GM03348 (cell line): ENCODE measurements around the gene PTGFR.

Experiments used
- DNase-seq: peaks from one replicate; pipeline ENCODE4 v3.0.0; 2012; ENCODE audit warnings: low spot score

Gene PTGFR

GRCh38 chr1:78520216-78520615 lies 29.4 kb downstream of the PTGFR start:
- no peak for DNase-seq

DNA sequence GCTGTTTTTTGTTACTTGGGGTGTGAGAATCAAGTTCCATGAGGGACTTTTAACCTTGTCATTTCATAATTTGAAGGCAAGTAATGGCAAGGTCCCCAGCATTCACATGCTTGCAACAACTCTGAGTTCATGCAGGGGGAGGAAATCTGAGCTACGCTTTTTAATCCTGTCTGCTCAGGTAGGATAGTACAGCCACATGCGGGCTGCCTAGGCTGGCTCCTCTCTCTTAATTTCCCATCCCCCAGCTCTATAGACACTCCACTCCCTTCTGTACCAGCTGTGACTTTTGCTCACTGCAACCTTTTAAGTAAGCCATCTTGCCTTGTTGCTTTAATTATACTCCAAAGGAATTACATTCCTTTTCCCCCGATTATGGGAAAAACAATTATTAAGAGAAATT lies 30.1 kb downstream of the PTGFR start:
- DNase-seq: no peak

GRCh38 chr1:78522136-78522535 lies 31.4 kb downstream of the PTGFR start:
- DNase-seq: no peak

- no peak for DNase-seq
These were observed 35.7 kb downstream of the PTGFR start for GRCh38 chr1:78526496-78526895.

- peak; percentile 24 for DNase-seq
These were observed 36.9 kb downstream of the PTGFR start for GRCh38 chr1:78527706-78528105.

DNA sequence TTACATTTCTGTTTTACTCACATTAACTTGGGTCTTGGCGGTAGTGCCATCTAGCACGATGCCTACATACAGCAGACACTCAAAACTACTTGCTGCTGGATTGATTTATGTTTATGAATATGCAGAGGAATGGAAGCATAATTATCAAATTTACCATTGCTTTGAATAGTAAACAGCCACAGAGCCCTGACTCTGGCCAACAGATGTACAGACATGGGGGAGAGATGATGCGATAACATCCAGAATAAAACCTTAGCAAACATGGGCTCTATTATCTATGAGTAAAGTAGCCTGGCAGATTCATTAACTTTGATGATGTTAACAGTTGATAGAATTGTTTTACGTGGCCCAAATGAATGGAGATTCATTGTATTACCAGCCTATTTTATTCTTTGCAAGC lies 42.8 kb downstream of the PTGFR start:
- no peak for DNase-seq

- no peak for DNase-seq
These were observed 44.5 kb downstream of the PTGFR start for GRCh38 chr1:78535286-78535685.

DNA sequence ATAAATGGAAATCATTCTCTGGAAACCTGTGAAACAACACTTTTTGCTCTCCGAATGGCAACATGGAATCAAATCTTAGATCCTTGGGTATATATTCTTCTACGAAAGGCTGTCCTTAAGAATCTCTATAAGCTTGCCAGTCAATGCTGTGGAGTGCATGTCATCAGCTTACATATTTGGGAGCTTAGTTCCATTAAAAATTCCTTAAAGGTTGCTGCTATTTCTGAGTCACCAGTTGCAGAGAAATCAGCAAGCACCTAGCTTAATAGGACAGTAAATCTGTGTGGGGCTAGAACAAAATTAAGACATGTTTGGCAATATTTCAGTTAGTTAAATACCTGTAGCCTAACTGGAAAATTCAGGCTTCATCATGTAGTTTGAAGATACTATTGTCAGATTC lies 45.7 kb downstream of the PTGFR start:
- DNase-seq: peak; percentile 21

DNA sequence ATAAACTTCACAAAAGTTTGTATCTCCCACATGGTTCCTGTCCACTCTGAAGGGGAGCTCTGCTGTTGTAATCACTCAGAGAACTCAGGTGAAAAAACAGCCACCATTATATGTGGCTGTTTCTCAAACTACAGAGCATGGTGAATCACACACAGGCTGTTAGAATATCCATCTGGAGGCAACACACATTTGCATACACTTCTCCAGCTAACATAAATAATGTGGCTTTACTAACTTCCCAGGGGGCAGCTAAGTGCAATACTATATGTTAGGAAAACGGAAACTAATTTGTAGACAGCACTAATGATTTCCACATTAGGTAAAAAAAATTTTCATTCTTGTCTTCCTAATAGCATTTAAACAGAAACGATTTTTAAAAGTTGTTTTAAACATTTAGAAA lies 49.3 kb downstream of the PTGFR start:
- DNase-seq: no peak

GRCh38 chr1:78541479-78541878 lies 50.7 kb downstream of the PTGFR start:
- no peak for DNase-seq

- no peak for DNase-seq
These were observed 53.3 kb downstream of the PTGFR start for GRCh38 chr1:78543941-78544643.

- no peak for DNase-seq
These were observed 56.3 kb downstream of the PTGFR start for GRCh38 chr1:78547081-78547480.

DNA sequence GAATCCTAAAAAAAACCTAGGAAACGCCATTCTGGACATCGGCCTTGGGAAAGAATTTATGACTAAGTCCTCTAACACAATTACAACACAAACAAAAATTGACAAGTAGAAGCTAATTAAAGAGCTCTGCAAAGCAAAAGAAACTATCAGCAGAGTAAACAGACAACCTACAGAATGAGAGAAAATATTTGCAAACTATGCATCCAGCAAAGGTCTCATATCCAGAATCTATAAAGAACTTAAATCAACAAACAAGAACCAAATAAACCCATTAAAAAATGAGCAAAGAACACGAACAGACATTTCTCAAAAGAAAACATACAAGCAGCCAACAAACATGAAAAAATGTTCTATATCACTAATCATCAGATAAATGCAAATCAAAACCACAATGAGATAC lies 58.6 kb downstream of the PTGFR start:
- no peak for DNase-seq

DNA sequence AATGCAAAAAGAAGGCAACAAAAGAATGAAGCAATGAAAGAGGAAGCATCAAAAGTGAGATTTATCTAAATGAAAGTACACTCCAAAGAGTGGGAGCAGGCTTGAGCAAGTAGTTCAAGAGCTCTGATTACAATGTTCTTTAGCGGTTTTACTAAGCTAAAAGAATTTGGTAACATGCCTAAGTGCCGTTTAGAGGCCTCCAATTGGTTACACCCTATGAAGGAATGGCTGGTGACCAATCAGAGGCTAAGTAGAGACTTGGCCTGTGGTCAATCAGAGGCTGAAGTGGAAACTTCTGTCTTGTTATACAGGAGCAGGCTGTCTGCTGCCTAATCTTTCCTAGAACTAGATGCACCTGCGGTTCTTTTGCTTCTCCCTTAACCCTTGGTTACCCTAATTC lies 59.1 kb downstream of the PTGFR start:
- no peak for DNase-seq

DNA sequence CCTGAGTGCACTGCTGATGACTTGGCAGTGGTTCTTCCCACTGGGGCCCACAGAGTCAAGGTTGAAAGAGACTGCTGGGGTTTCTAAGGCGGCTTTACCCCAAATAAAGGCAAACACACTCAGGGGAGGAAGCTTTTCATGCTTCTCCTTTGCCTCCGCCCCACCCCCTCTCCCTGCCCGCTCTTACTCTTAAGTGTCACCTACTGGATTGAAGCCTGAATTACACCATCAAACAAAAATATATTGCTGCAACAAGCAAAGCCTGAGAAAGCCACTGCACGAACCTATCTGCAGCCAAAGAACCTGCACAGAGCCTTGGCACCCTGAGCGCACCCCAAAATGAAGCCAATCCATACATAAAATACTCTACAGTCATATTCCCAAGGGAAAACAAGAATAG lies 63.1 kb downstream of the PTGFR start:
- no peak for DNase-seq

- DNase-seq: no peak
These were observed 64.1 kb downstream of the PTGFR start for GRCh38 chr1:78554840-78555239.

DNA sequence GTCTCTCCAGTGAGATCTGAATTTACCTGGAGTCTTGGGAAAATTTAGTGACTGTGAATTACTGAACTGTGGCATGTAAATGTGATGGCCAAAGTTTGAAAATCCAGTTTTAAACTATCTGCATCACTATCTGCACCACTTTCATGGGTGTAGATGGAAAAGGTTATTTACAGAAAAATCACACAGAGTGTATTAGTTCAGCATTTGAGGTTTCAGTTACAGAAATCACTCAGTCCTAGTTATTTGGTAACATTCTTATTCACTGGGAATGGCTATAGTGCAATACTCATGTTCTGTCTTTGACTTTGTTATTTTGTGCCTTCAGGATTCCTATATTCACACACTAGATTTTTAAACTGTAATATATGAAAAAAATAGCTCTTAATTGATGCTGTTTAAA lies 68.9 kb downstream of the PTGFR start:
- DNase-seq: no peak

DNA sequence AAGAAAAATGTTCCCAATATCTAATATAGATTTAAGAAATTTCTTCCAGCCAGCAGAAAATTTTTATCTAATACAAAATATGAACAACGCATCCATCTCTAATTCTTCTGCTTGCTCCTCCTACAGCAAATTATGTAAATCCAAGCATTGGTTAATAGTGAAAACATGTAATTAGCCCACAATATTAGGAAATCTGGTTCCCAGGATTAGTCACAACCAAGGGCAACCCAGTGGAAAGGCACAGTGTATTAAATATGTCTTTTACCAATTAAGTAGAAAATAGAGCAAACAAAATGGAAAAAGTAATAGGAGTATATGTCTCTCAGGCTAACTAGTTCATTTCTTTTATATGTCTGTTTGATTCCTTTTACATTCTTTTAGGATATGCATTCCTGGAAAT lies 70.0 kb downstream of the PTGFR start:
- no peak for DNase-seq

GRCh38 chr1:78561856-78562255 lies 71.1 kb downstream of the PTGFR start:
- no peak for DNase-seq

DNA sequence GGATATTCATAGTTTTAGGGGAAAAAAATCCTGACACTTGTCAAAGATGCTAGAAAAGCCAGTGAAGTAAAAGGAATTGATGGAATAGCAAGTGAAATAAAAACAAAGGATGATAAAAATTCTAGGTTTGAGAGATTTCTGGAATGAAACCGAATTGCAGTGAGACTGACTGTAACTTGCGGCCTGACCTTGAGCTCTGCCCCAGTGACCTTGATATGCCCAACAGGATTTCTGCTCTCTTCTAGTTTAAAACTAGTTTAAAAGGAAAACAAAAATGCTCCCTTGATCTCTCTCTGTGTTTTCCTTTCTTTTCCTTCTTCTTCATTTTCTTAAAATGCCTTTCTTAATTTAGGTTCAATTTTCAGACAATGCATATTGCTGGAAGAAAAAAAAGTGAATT lies 74.6 kb downstream of the PTGFR start:
- DNase-seq: no peak

DNA sequence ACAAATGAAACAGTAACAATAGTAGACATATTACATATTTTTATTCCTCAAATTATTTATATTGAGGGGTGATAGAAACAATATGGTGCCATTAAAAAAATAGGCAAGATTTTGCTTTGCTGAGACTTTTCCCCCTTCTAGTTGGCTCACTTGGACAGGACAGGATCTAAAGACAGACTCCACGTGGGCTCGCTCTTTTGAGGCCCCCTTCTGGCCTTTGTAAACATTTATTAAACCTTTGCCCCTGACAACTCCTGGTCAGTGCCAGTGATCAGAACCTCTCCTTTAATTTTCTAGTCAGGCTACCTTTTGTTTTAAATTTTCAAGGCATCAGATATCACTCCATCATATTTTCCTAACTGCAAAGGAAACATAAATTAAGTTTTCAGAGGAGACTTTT lies 79.8 kb downstream of the PTGFR start:
- DNase-seq: no peak

- peak; percentile 12 for DNase-seq
These were observed 86.7 kb downstream of the PTGFR start for GRCh38 chr1:78577257-78578100.

DNA sequence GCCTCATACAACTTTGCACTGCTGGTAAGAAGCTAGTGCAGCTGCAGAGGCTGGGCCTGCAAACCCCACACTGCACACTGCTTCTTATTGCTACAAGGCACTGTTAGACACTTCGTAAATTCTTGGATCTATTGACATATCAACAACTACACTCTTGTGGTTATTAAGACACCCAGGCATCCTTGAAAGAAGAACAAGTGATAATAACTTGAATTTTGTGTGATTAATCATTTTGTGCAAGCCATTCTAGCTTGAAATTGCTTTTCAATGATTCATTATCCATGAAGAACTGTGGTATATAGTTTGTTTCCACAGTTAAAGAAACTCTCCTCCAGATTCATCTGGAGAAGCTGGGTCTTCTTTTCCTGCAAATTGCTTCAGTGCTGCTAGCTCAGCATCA lies 95.8 kb downstream of the PTGFR start:
- peak; percentile 44 for DNase-seq

- no peak for DNase-seq
These were observed 96.4 kb downstream of the PTGFR start for GRCh38 chr1:78587211-78587610.
